ENCODE measurements around the gene PNPLA7.

DNA sequence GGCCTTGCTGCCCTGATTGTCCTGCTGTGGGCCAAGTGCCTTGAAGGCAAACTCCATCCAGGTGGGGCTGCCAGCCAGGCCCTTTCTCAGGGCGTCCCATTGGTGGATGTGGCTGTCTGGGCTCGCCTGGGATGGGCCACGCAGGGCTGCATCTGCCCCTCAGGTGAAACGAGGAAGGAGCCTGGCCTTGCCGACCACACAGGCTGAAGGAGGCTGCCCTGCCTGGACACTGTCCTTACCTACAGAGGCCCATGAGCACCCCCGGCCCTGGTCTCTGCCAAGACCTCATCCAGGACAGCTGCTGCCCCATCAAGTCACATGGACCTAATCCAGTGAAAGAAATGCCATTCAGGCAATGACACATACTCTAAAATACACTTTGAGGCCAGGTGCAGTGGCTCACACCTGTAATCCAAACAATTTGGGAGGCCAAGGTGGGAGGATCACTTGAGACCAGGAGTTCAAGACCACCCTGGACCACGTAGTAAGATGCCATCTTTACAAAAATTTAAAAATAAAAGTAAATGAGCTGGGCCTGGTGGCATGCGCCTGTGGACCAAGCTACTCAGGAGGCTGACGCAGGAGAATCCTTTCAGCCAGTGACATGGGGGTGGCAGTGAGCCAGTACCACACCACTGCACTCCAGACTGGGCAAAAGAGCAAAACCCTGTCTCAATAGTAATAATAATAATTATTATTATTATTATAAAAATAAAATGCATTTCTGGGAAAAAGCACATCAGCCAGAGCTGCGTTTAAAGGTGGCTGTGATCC, 33.9 kb downstream of the PNPLA7 start:
- no peak for TF ChIP-seq POLR2A (IDR thresholded peaks at IDR 0.05; ENCODE audit: low read depth, low read length)
- no peak for TF ChIP-seq POLR2AphosphoS5 (IDR thresholded peaks at IDR 0.05; ENCODE audit: low read depth, low read length)

All from GM12892 (cell line).